HG03378 (cell line): ENCODE results near the gene IPO4.

Experiments used
- ATAC-seq: cut with Tn5 transposase; IDR thresholded peaks from one replicate; pipeline ENCODE4 v1.9.1; 2021; ENCODE audit warnings: mild to moderate bottlenecking, moderate library complexity; ENCODE audit not compliant: unreplicated experiment

Gene IPO4

GRCh38 chr14:24132976-24133375 is 55.6 kb downstream of the IPO4 start:
- no peak for ATAC-seq

- no peak for ATAC-seq
Measured at GRCh38 chr14:24132061-24132685, 56.4 kb downstream of the IPO4 start.

- no peak for ATAC-seq
Measured at GRCh38 chr14:24131549-24131966, 57.1 kb downstream of the IPO4 start.

- ATAC-seq = no peak
Measured at GRCh38 chr14:24130717-24131548, 57.7 kb downstream of the IPO4 start.

GRCh38 chr14:24130380-24130716 is 58.3 kb downstream of the IPO4 start, which contains the start of gene FITM1:
Gene FITM1 (plus strand): TSS chr14:24130659. CDS start chr14:24131564, 905 bp downstream.
- ATAC-seq = no peak
